PFSK-1 (cell line): Measurements from ENCODE around the gene CACNA1D.

Experiments
- POLR2AphosphoS5 ChIP-seq: IDR thresholded peaks from 2 replicates; pipeline ENCODE4 v1.6.1; 2012; ENCODE audit warnings: low read depth, mild to moderate bottlenecking, control low read depth, low read length, moderate library complexity
- SIN3A ChIP-seq: IDR thresholded peaks from 2 replicates; pipeline ENCODE4 v1.6.1; 2012; ENCODE audit warnings: mild to moderate bottlenecking, low read length, moderate library complexity, borderline replicate concordance; ENCODE audit not compliant: insufficient read depth
- TF ChIP-seq, protein P1 (sequence below), 2 experiments: IDR thresholded peaks; 2 replicates each; pipeline versions ENCODE4 v1.6.1 to v1.8.0; 2011 to 2012; ENCODE audit warnings: low read depth in 2 of 2, low read length in 2 of 2, control low read depth in 1 of 2, inconsistent platforms in 1 of 2, mild to moderate bottlenecking in 1 of 2, moderate library complexity in 1 of 2; ENCODE audit not compliant: insufficient read depth in 1 of 2

DNA sequence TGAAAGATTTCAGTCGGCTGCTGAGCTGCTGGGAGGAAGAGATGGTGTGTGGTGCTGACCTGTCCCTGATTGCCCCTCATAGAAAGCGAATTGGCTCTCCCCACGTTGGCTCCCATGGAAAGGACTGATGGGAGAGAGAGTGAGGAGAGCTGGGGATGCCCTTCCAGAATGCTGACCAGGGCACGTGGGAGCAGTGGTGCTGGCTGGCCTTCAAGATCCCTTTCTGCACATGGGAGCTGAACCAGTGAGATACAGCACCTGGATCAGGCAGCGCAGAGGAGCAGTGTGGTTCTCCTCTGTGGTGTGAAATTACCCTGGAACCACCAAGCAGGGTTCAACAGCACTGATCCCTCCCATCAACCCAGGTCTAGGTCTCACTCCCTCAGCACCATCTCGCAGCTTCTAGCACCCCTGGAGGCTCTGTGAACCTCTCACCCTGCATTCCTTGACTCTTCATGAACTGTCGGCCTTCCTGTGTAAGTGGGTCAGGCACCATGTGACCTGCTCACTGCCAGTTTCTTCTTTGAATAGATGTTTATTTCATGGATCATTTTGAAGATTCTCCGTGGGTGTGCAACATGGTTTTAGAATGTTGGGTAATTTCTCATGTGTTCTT, 55.7 kb downstream of the CACNA1D start:
- TF ChIP-seq SIN3A (no peak), POLR2AphosphoS5 (no peak)
- TF ChIP-seq, protein P1, sequence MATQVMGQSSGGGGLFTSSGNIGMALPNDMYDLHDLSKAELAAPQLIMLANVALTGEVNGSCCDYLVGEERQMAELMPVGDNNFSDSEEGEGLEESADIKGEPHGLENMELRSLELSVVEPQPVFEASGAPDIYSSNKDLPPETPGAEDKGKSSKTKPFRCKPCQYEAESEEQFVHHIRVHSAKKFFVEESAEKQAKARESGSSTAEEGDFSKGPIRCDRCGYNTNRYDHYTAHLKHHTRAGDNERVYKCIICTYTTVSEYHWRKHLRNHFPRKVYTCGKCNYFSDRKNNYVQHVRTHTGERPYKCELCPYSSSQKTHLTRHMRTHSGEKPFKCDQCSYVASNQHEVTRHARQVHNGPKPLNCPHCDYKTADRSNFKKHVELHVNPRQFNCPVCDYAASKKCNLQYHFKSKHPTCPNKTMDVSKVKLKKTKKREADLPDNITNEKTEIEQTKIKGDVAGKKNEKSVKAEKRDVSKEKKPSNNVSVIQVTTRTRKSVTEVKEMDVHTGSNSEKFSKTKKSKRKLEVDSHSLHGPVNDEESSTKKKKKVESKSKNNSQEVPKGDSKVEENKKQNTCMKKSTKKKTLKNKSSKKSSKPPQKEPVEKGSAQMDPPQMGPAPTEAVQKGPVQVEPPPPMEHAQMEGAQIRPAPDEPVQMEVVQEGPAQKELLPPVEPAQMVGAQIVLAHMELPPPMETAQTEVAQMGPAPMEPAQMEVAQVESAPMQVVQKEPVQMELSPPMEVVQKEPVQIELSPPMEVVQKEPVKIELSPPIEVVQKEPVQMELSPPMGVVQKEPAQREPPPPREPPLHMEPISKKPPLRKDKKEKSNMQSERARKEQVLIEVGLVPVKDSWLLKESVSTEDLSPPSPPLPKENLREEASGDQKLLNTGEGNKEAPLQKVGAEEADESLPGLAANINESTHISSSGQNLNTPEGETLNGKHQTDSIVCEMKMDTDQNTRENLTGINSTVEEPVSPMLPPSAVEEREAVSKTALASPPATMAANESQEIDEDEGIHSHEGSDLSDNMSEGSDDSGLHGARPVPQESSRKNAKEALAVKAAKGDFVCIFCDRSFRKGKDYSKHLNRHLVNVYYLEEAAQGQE (IDR thresholded peaks at IDR 0.05; ENCODE audit: insufficient read depth in 1 of 2, low read depth in 2 of 2, low read length in 2 of 2) = no peak
